Left ventricle myocardium inferior (tissue), 1 donor: Measurements from ENCODE around the gene GPR62. TPM values are rescaled to one million over a fixed set of nuclear protein-coding genes. Genes with fewer than 3 reads are reported as not detected.

Experiments used
- DNase-seq: peaks from one replicate; pipeline ENCODE4 v3.0.0-alpha.2; 2020
- H3K27ac ChIP-seq: fragments of 200-600 bp; replicated peaks from 2 replicates; pipeline ENCODE4 v1.8.0; 2021
- H3K27me3 ChIP-seq: fragments of 200-600 bp; 2 replicates; pipeline ENCODE4 v1.8.0; 2021; ENCODE audit warnings: low read depth
- H3K36me3 ChIP-seq: fragments of 200-600 bp; 2 replicates; pipeline ENCODE4 v1.8.0; 2021
- H3K4me1 ChIP-seq: fragments of 200-600 bp; 2 replicates; pipeline ENCODE4 v1.8.0; 2021
- H3K4me3 ChIP-seq: fragments of 200-600 bp; 2 replicates; pipeline ENCODE4 v1.8.0; 2021; ENCODE audit warnings: mild to moderate bottlenecking, moderate library complexity
- H3K9me3 ChIP-seq: fragments of 200-600 bp; replicated peaks from 2 replicates; pipeline ENCODE4 v1.8.0; 2021
- CTCF ChIP-seq: fragments of 200-600 bp; IDR thresholded peaks from 2 replicates; pipeline ENCODE4 v1.8.0; 2021; ENCODE audit warnings: antibody characterized with exemption, mild to moderate bottlenecking, borderline replicate concordance
- intact Hi-C: fragments of 100-400 bp; cut with micrococcal nuclease; formaldehyde crosslinking; loops from one replicate; pipeline ENCODE4 v1.11.0; 2022
- total RNA-seq: library from RNA; stranded (reverse); fragmentation: NEBNext Ultra II Directional; extraction: Animal tissue kit (Norgen Biotek cat#: 25700); gene quantifications from one replicate; pipeline ENCODE4 v1.2.1, GENCODE V29; 2021
- donor health status: DM: no; HTN: yes; CAD: no; lungs with severe emphysema.

GPR62 gene
- total RNA-seq, 1 donor from 2014 or later = 0.16 TPM

- H3K27me3 ChIP-seq = no peaks in the 10 kb centered on the region
- H3K4me1 ChIP-seq = peaks cover 51% of the 10 kb centered on the region
- intact Hi-C loops = loop anchor here (10.0 kb wide), 1 partner anchor 49 kb away; the partner anchor contains the start of gene DUSP7
- DNase-seq = no peak
- TF ChIP-seq CTCF = no peak
- no peaks in the 10 kb centered on the region for H3K36me3 ChIP-seq
- H3K9me3 ChIP-seq = no peaks in the 10 kb centered on the region
- H3K27ac ChIP-seq = peak overlapping the region; percentile 80
- H3K4me3 ChIP-seq = peak overlapping the region; percentile 34
Observed at GRCh38 chr3:52005571-52005986, 50.4 kb downstream of the GPR62 start.

- intact Hi-C loops = loop anchor here (10.0 kb wide), 1 partner anchor 49 kb away; the partner anchor contains the start of gene DUSP7
- Histone ChIP-seq H3K27me3 (no peaks in the 10 kb centered on the region), H3K9me3 (no peaks in the 10 kb centered on the region), H3K4me3 (peak overlapping the region; percentile 34), H3K27ac (peak overlapping the region; percentile 80), H3K4me1 (peaks cover 51% of the 10 kb centered on the region), H3K36me3 (no peaks in the 10 kb centered on the region)
- DNase-seq = no peak
- TF ChIP-seq CTCF = no peak
Observed at GRCh38 chr3:52006017-52006819, 51.0 kb downstream of the GPR62 start.

- Histone ChIP-seq H3K4me1 (peaks cover 45% of the 10 kb centered on the region), H3K36me3 (no peaks in the 10 kb centered on the region), H3K27me3 (no peaks in the 10 kb centered on the region), H3K9me3 (no peaks in the 10 kb centered on the region), H3K4me3 (no peak overlapping the region), H3K27ac (peak overlapping the region; percentile 80)
- TF ChIP-seq CTCF = no peak
- no peak for DNase-seq
- intact Hi-C loops = loop anchor here (10.0 kb wide), 1 partner anchor 48 kb away; the partner anchor contains the start of gene DUSP7
Observed at GRCh38 chr3:52006820-52007133, 51.6 kb downstream of the GPR62 start.

Other genes starting within 250 kb of the GPR62 start
- gene GRM2, start 248.3 kb upstream of the GPR62 start, total RNA-seq = 0.41 TPM
- gene IQCF6, start 176.1 kb upstream of the GPR62 start, total RNA-seq = not detected
- gene IQCF2, start 93.8 kb upstream of the GPR62 start, total RNA-seq = not detected
- gene IQCF5, start 79.8 kb upstream of the GPR62 start, total RNA-seq = not detected
- not detected for gene IQCF1, start 52.0 kb upstream of the GPR62 start, total RNA-seq
- 8.6 TPM for gene RRP9, start 13.5 kb upstream of the GPR62 start, total RNA-seq
- 14.3 TPM for gene PARP3, start 13.0 kb upstream of the GPR62 start, total RNA-seq
- gene PCBP4, start 12.1 kb downstream of the GPR62 start, total RNA-seq = 73.0 TPM
- 14.6 TPM for gene ABHD14B, start 18.7 kb downstream of the GPR62 start, total RNA-seq
- gene ABHD14A, start 19.7 kb downstream of the GPR62 start, total RNA-seq = 25.8 TPM
- 20.2 TPM for gene ACY1, start 28.2 kb downstream of the GPR62 start, total RNA-seq
- 621 TPM for gene RPL29, start 40.5 kb downstream of the GPR62 start, total RNA-seq
- gene DUSP7, start 101.2 kb downstream of the GPR62 start, total RNA-seq = 23.1 TPM
- 1.2 TPM for gene POC1A, start 199.0 kb downstream of the GPR62 start, total RNA-seq
- gene ALAS1, start 242.8 kb downstream of the GPR62 start, total RNA-seq = 180 TPM